Transverse colon (tissue), 4 donors: ENCODE results near the gene IMPACT. TPM values are rescaled to one million over a fixed set of nuclear protein-coding genes. Genes with fewer than 3 reads are reported as not detected.

Source experiments
- DNase-seq: peaks from one replicate; pipeline ENCODE4 v3.0.0-alpha.2; 2019
- H3K27ac ChIP-seq, 4 donors: fragments of 200-600 bp; sonication (generic); 2 replicates each; pipeline ENCODE4 v1.5.1; 2016 to 2018; ENCODE audit warnings: inconsistent platforms in 4 of 4
- H3K27me3 ChIP-seq: fragments of 200-600 bp; sonication (generic); 2 replicates; pipeline ENCODE4 v1.5.1; 2017; ENCODE audit warnings: inconsistent platforms
- H3K36me3 ChIP-seq, 4 donors: fragments of 200-600 bp; sonication (generic); 2 replicates each; pipeline ENCODE4 v1.5.1; 2017 to 2019; ENCODE audit warnings: inconsistent platforms in 4 of 4
- H3K4me1 ChIP-seq, 4 donors: fragments of 200-600 bp; sonication (generic); 2 replicates each; pipeline ENCODE4 v1.5.1; 2017 to 2020; ENCODE audit warnings: inconsistent platforms in 4 of 4
- H3K4me3 ChIP-seq, 4 donors: fragments of 200-600 bp; sonication (generic); 1 replicate in 1 of 4; 2 replicates in 3 of 4; pipeline versions ENCODE4 v1.5.1 to v1.6.1; 2017 to 2019; ENCODE audit warnings: inconsistent platforms in 4 of 4
- H3K9me3 ChIP-seq, 2 donors: fragments of 200-600 bp; sonication (generic); 2 replicates each; pipeline ENCODE4 v1.5.1; 2017 to 2019; ENCODE audit warnings: inconsistent platforms in 2 of 2
- EP300 ChIP-seq: sonication (generic); formaldehyde crosslinking; IDR thresholded peaks from one replicate; pipeline ENCODE4 v1.6.1; 2017; ENCODE audit warnings: antibody characterized with exemption, low read depth
- POLR2A ChIP-seq: fragments of 450-650 bp; IDR thresholded peaks from one replicate; pipeline ENCODE4 v1.6.1; 2016; ENCODE audit warnings: antibody characterized with exemption, mild to moderate bottlenecking, moderate library complexity
- POLR2AphosphoS5 ChIP-seq, 3 donors: sonication (generic); formaldehyde crosslinking; IDR thresholded peaks; one replicate each; pipeline ENCODE4 v1.6.1; 2016; ENCODE audit warnings: antibody characterized with exemption in 3 of 3
- WGBS, 2 donors: methylation state at CpG; one replicate each; pipeline ENCODE4 v1.1.5; 2018; ENCODE audit warnings: low coverage in 1 of 2; 5-methylcytosine and 5-hydroxymethylcytosine counted together
- in situ Hi-C, 4 donors: fragments of 200-750 bp; cut with MboI; loops; one replicate each; pipeline versions ENCODE4 v1.15.0 to v1.15.1; 2017; ENCODE audit warnings: low sequenced_read_pairs in 3 of 4, low pct_ligation_motif_present in 1 of 4, low pct_unique_long_range_greater_than_20kb in 1 of 4
- intact Hi-C: fragments of 100-400 bp; cut with DNase I; formaldehyde crosslinking; loops from one replicate; pipeline ENCODE4 v1.15.1; 2023; ENCODE audit warnings: low total_unique reads
- total RNA-seq, 4 donors: library from RNA; depleted of rRNA; stranded (reverse); fragments of >200 nt; gene quantifications; one replicate each; pipeline ENCODE4 v1.1.0, GENCODE V29; 2016
- TF ChIP-seq, protein P1 (sequence below), 5 experiments: fragments of 200-600 bp in 3 of 5; fragments of 450-650 bp in 2 of 5; sonication (generic) in 3 of 5; IDR thresholded peaks; 1 replicate in 2 of 5; 2 replicates in 3 of 5; pipeline ENCODE4 v1.5.1; 2016 to 2017; ENCODE audit warnings: antibody characterized with exemption in 5 of 5, inconsistent platforms in 3 of 5, mild to moderate bottlenecking in 2 of 5, moderate library complexity in 1 of 5

Gene IMPACT
- total RNA-seq, 4 donors from 2014 or later, result 12.4 to 18.0 (median 16.5) TPM

DNA sequence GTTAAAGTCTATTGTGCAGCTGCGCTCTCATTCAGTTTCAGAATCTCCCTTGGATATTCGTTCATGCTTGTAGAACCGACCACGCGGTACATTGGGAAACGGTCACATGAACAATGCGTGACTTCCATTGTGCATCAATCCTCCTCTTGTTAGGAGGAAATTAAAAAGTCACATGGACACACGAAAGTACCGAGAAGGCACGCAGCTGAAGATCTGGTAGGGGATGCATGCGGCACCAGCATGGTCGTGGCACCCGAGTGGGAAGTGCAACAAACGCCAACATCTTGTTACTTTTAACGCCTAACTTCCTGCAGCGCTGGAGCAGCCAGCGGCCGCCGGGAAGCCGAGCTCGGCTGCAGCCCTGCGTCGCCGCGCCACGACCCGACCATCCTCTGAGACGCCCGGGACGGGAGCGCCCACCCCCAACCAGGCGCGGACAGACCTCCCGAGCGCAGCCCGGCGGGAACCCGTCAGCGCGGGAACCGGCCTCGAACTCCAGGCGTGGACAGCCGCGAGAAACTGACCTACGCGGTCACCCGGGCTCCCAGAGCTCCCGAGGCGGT, 29.3 kb upstream of the IMPACT start:
- intact Hi-C loops, result loop anchor here (5.0 kb wide), 2 partner anchors 125 to 955 kb away; partner anchors contain the start of gene ZNF521
- 1% methylated on average over 49 of the region's 50 CpGs; no CpG with 5 or more reads in 1 of the 2 donors for WGBS, 2 donors

DNA sequence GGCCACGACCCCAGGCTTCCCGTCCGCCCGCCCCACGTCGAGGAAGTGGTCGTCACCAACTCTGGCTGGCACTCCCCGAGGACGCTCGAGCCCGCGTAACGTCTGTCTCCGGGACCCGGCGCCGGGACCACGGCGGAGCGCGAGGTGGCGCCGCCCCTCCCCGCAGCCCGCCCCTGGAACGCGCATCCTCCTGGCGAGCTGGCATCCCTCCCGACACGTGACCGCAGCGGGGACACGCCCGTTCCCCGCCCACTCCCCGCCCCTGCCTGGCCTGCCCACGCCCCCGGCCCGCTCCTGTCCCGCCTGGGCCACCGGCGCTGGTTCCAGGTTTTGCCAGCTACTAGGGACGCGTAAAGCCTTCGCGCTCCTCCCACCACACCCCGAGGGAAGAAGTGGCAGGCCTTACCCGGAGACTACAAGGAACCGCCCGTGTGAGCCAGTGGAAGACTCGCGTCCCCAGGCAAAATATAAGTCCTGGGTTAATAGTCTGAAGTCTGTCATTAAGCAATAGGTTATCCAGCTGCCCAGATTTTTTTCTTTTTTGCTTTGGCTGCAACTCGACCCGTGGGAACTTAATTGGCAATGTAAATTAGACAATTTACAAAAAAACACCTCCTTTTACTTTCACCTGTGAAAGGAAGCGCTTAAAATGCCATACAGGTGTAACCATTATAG, 28.6 kb upstream of the IMPACT start, which contains the start of gene OSBPL1A:
OSBPL1A (minus strand) TSS at position 131 of the 675 bp plus-strand sequence. CDS start 20,291 bp downstream, outside the sequence.
- Histone ChIP-seq H3K27ac (peak within 1 kb of the TSS; percentile 85 to 91 (median 88)), H3K27me3 (no peaks in the 10 kb centered on the region), H3K9me3 (no peaks in the 10 kb centered on the region), H3K4me3 (peak within 1 kb of the TSS; percentile 65 to 81 (median 70)), H3K4me1 (peaks cover 0 to 15% (median 9%) of the 10 kb centered on the region in 4 donors), H3K36me3 (no peaks in the 10 kb centered on the region)
- 3 to 83% methylated on average over 1 to 36 of the region's 55 CpGs for WGBS, 2 donors
- peak; percentile 63 for TF ChIP-seq POLR2A
- TF ChIP-seq, protein P1, sequence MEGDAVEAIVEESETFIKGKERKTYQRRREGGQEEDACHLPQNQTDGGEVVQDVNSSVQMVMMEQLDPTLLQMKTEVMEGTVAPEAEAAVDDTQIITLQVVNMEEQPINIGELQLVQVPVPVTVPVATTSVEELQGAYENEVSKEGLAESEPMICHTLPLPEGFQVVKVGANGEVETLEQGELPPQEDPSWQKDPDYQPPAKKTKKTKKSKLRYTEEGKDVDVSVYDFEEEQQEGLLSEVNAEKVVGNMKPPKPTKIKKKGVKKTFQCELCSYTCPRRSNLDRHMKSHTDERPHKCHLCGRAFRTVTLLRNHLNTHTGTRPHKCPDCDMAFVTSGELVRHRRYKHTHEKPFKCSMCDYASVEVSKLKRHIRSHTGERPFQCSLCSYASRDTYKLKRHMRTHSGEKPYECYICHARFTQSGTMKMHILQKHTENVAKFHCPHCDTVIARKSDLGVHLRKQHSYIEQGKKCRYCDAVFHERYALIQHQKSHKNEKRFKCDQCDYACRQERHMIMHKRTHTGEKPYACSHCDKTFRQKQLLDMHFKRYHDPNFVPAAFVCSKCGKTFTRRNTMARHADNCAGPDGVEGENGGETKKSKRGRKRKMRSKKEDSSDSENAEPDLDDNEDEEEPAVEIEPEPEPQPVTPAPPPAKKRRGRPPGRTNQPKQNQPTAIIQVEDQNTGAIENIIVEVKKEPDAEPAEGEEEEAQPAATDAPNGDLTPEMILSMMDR (IDR thresholded peaks at IDR 0.05), result no peak
- peak; percentile 65 to 79 (median 78) for TF ChIP-seq POLR2AphosphoS5 (IDR thresholded peaks at IDR 0.05)
- no peak for TF ChIP-seq EP300
- in situ Hi-C loops (no loop called here), intact Hi-C loops (loop anchor here (5.0 kb wide), 2 partner anchors 126 to 954 kb away; partner anchors contain the start of gene ZNF521)
- peak; percentile 96 for DNase-seq

More for the DNA sequence above, 29.3 kb upstream of the IMPACT start:
- in situ Hi-C loops, result no loop called here
- peak; percentile 67 for DNase-seq
- H3K27ac ChIP-seq, result peak overlapping the region; percentile 85 to 91 (median 88)
- TF ChIP-seq POLR2AphosphoS5 (IDR thresholded peaks at IDR 0.05), result peak; percentile 41 to 69 (median 59)
- TF ChIP-seq, protein P1 (IDR thresholded peaks at IDR 0.05), result no peak
- peaks cover 0 to 15% (median 9%) of the 10 kb centered on the region in 4 donors for H3K4me1 ChIP-seq
- no peaks in the 10 kb centered on the region for H3K9me3 ChIP-seq
- no peaks in the 10 kb centered on the region for H3K27me3 ChIP-seq
- peak overlapping the region; percentile 65 to 81 (median 70) for H3K4me3 ChIP-seq
- H3K36me3 ChIP-seq, result no peaks in the 10 kb centered on the region

DNA sequence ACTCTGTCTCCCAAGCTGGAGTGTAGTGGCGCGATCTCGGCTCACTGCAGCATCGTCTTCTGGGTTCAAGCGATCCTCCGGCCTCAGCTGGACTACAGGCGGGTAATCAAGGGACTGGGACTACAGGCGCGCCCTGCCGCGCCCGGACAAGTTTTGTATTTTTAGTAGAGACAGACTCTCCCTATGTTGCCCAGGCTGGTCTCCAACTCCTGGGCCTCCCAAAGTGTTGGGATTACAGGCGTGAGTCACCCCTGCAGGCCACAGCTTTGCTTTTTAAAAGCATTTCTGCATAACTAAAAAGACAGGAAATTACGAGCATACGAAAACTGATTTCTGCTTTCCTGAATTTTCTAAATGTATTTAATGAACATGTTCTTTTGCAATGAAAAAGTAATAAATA, 27.9 kb upstream of the IMPACT start:
- WGBS, 2 donors, result 83 to 88% methylated on average over 3 to 15 of the region's 15 CpGs
- DNase-seq, result peak; percentile 11
- intact Hi-C loops, result loop anchor here (5.0 kb wide), 2 partner anchors 126 to 954 kb away; partner anchors contain the start of gene ZNF521

DNA sequence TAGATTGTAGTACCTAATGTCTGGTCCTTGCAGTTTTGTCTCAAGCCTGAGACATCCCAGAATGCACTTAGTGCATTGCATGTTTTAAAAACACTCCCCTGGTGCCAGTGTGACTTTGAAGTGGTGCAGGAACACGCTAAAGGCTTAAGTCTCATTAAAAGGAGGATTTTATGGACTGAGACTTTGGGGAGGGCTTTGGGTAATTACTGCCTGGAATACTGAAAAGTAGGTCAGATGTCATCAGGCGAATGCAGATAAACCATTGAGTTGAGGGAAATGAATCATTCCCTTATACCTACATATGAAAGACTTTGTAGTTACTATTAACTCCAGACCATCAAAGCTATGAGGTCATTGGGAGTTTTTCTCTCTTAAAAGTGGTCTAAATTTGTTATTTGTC, 25.9 kb upstream of the IMPACT start:
- Histone ChIP-seq H3K9me3 (no peaks in the 10 kb centered on the region), H3K36me3 (no peaks in the 10 kb centered on the region), H3K4me1 (peaks cover 0 to 15% (median 9%) of the 10 kb centered on the region in 4 donors), H3K27ac (no peak overlapping the region), H3K27me3 (no peaks in the 10 kb centered on the region), H3K4me3 (no peak overlapping the region)
- DNase-seq, result no peak
- intact Hi-C loops (no loop called here), in situ Hi-C loops (no loop called here)
- no peak for TF ChIP-seq EP300
- no peak for TF ChIP-seq POLR2AphosphoS5 (IDR thresholded peaks at IDR 0.05)
- TF ChIP-seq, protein P1 (IDR thresholded peaks at IDR 0.05), result no peak
- TF ChIP-seq POLR2A, result no peak
- 50% methylated on average over 1 to 2 of the region's 2 CpGs for WGBS, 2 donors

More for the DNA sequence above, 27.9 kb upstream of the IMPACT start:
- TF ChIP-seq POLR2A (no peak), POLR2AphosphoS5 (IDR thresholded peaks at IDR 0.05) (no peak), EP300 (no peak)
- TF ChIP-seq, protein P1 (IDR thresholded peaks at IDR 0.05), result no peak
- H3K27me3 ChIP-seq, result no peaks in the 10 kb centered on the region
- H3K4me3 ChIP-seq, result peak overlapping the region in 1 of 4 donors; percentile 70
- peak overlapping the region; percentile 85 to 91 (median 88) for H3K27ac ChIP-seq
- no peaks in the 10 kb centered on the region for H3K9me3 ChIP-seq
- in situ Hi-C loops, result no loop called here
- H3K4me1 ChIP-seq, result peaks cover 0 to 15% (median 9%) of the 10 kb centered on the region in 4 donors
- no peaks in the 10 kb centered on the region for H3K36me3 ChIP-seq
